Skeletal muscle satellite cell (primary cell): Measurements from ENCODE around the gene ATP9A.
"Not testable (repeated sequence)": the region's sequence is repeated elsewhere in the genome, so short reads cannot be mapped to it uniquely, and the experiment has no call there.

Experiments
- H3K27me3 ChIP-seq: 2 replicates; pipeline ENCODE4 v1.7.0; 2013; ENCODE audit warnings: low read length; ENCODE audit not compliant: control insufficient read depth, insufficient read depth
- H3K36me3 ChIP-seq: 2 replicates; pipeline ENCODE4 v1.7.0; 2013; ENCODE audit warnings: mild to moderate bottlenecking, control low read depth, low read length; ENCODE audit not compliant: insufficient read depth
- H3K4me1 ChIP-seq: 2 replicates; pipeline ENCODE4 v1.7.0; 2013; ENCODE audit warnings: low read length; ENCODE audit not compliant: control insufficient read depth, insufficient read depth
- H3K4me2 ChIP-seq: 2 replicates; pipeline ENCODE4 v1.7.0; 2013; ENCODE audit warnings: mild to moderate bottlenecking, low read length
- H3K4me3 ChIP-seq: 2 replicates; pipeline ENCODE4 v1.7.0; 2013; ENCODE audit warnings: low read length
- H3K9ac ChIP-seq: 2 replicates; pipeline ENCODE4 v1.7.0; 2013; ENCODE audit warnings: mild to moderate bottlenecking, low read depth, low read length, moderate library complexity
- H3K9me3 ChIP-seq: replicated peaks from 2 replicates; pipeline ENCODE4 v1.7.0; 2013; ENCODE audit warnings: mild to moderate bottlenecking, control low read depth, low read length

ATP9A gene

GRCh38 chr20:51733070-51733469, 35.1 kb downstream of the ATP9A start:
- H3K36me3 ChIP-seq = no peaks in the 10 kb centered on the region
- H3K4me3 ChIP-seq = no peak overlapping the region
- H3K9ac ChIP-seq = no peak overlapping the region
- H3K9me3 ChIP-seq = no peaks in the 10 kb centered on the region
- H3K4me2 ChIP-seq = no peak overlapping the region
- no peaks in the 10 kb centered on the region for H3K27me3 ChIP-seq
- H3K4me1 ChIP-seq = peaks cover 3% of the 10 kb centered on the region

GRCh38 chr20:51732096-51732791, 35.9 kb downstream of the ATP9A start:
- H3K4me3 ChIP-seq = no peak overlapping the region

GRCh38 chr20:51731731-51732095, 36.5 kb downstream of the ATP9A start:
- Histone ChIP-seq H3K27me3 (no peaks in the 10 kb centered on the region), H3K36me3 (no peaks in the 10 kb centered on the region), H3K4me1 (peaks cover 3% of the 10 kb centered on the region), H3K4me3 (no peak overlapping the region), H3K4me2 (peak overlapping the region; percentile 59), H3K9ac (no peak overlapping the region), H3K9me3 (no peaks in the 10 kb centered on the region)

More at GRCh38 chr20:51732096-51732791, 35.9 kb downstream of the ATP9A start:
- H3K9ac ChIP-seq = no peak overlapping the region
- H3K27me3 ChIP-seq = no peaks in the 10 kb centered on the region
- H3K36me3 ChIP-seq = no peaks in the 10 kb centered on the region
- peak overlapping the region; percentile 59 for H3K4me2 ChIP-seq
- H3K9me3 ChIP-seq = no peaks in the 10 kb centered on the region
- H3K4me1 ChIP-seq = peaks cover 3% of the 10 kb centered on the region

GRCh38 chr20:51729771-51730170, 38.4 kb downstream of the ATP9A start:
- H3K27me3 ChIP-seq = no peaks in the 10 kb centered on the region
- no peak overlapping the region for H3K4me3 ChIP-seq
- no peak overlapping the region for H3K9ac ChIP-seq
- H3K4me1 ChIP-seq = peaks cover 3% of the 10 kb centered on the region
- H3K36me3 ChIP-seq = no peaks in the 10 kb centered on the region
- no peaks in the 10 kb centered on the region for H3K9me3 ChIP-seq
- no peak overlapping the region for H3K4me2 ChIP-seq

- Histone ChIP-seq H3K27me3 (no peaks in the 10 kb centered on the region), H3K4me2 (no peak overlapping the region), H3K36me3 (no peaks in the 10 kb centered on the region), H3K4me1 (peaks cover 3% of the 10 kb centered on the region), H3K9me3 (no peaks in the 10 kb centered on the region), H3K4me3 (no peak overlapping the region), H3K9ac (no peak overlapping the region)
These were observed 39.5 kb downstream of the ATP9A start for GRCh38 chr20:51728737-51729136.

- H3K27me3 ChIP-seq = no peaks in the 10 kb centered on the region
- peaks cover 3% of the 10 kb centered on the region for H3K4me1 ChIP-seq
- H3K9ac ChIP-seq = no peak overlapping the region
- H3K36me3 ChIP-seq = no peaks in the 10 kb centered on the region
- H3K4me3 ChIP-seq = no peak overlapping the region
- no peaks in the 10 kb centered on the region for H3K9me3 ChIP-seq
- H3K4me2 ChIP-seq = no peak overlapping the region
These were observed 40.3 kb downstream of the ATP9A start for GRCh38 chr20:51727872-51728271.

GRCh38 chr20:51725584-51726176, 42.5 kb downstream of the ATP9A start:
- Histone ChIP-seq H3K36me3 (no peaks in the 10 kb centered on the region), H3K4me3 (no peak overlapping the region), H3K27me3 (no peaks in the 10 kb centered on the region), H3K9me3 (no peaks in the 10 kb centered on the region), H3K4me2 (no peak overlapping the region), H3K9ac (no peak overlapping the region), H3K4me1 (no peaks in the 10 kb centered on the region)

- H3K27me3 ChIP-seq, H3K9ac ChIP-seq, H3K36me3 ChIP-seq, H3K9me3 ChIP-seq, H3K4me3 ChIP-seq, H3K4me1 ChIP-seq, H3K4me2 ChIP-seq: not testable (repeated sequence)
These were observed 45.2 kb downstream of the ATP9A start for GRCh38 chr20:51723026-51723425.

GRCh38 chr20:51722246-51722645, 45.9 kb downstream of the ATP9A start:
- not testable (repeated sequence) for H3K4me2 ChIP-seq, H3K27me3 ChIP-seq, H3K36me3 ChIP-seq, H3K4me3 ChIP-seq, H3K9ac ChIP-seq, H3K9me3 ChIP-seq, H3K4me1 ChIP-seq

GRCh38 chr20:51720854-51721253, 47.3 kb downstream of the ATP9A start:
- H3K4me1 ChIP-seq = no peaks in the 10 kb centered on the region

GRCh38 chr20:51720384-51720783, 47.8 kb downstream of the ATP9A start:
- H3K27me3 ChIP-seq = no peaks in the 10 kb centered on the region
- no peaks in the 10 kb centered on the region for H3K9me3 ChIP-seq
- no peak overlapping the region for H3K9ac ChIP-seq
- H3K4me3 ChIP-seq = no peak overlapping the region
- H3K36me3 ChIP-seq = no peaks in the 10 kb centered on the region
- H3K4me1 ChIP-seq = no peaks in the 10 kb centered on the region
- H3K4me2 ChIP-seq = no peak overlapping the region

More at GRCh38 chr20:51720854-51721253, 47.3 kb downstream of the ATP9A start:
- no peaks in the 10 kb centered on the region for H3K36me3 ChIP-seq
- no peak overlapping the region for H3K4me3 ChIP-seq
- H3K9me3 ChIP-seq = no peaks in the 10 kb centered on the region
- H3K4me2 ChIP-seq = no peak overlapping the region
- no peaks in the 10 kb centered on the region for H3K27me3 ChIP-seq
- H3K9ac ChIP-seq = no peak overlapping the region

- Histone ChIP-seq H3K4me1 (no peaks in the 10 kb centered on the region), H3K9me3 (no peaks in the 10 kb centered on the region), H3K27me3 (no peaks in the 10 kb centered on the region), H3K36me3 (no peaks in the 10 kb centered on the region), H3K4me3 (no peak overlapping the region), H3K9ac (no peak overlapping the region), H3K4me2 (no peak overlapping the region)
These were observed 52.4 kb downstream of the ATP9A start for GRCh38 chr20:51715856-51716185.
